Thyroid gland (tissue), 4 donors: ENCODE results near the gene SLC22A12. TPM values are rescaled to one million over a fixed set of nuclear protein-coding genes. Genes with fewer than 3 reads are reported as not detected.

Experiments used
- DNase-seq, 2 donors: peaks; one replicate each; pipeline ENCODE4 v3.0.0-alpha.2; 2019
- H3K27ac ChIP-seq, 3 donors: fragments of 200-600 bp; sonication (generic); 1 replicate in 2 of 3; 2 replicates in 1 of 3; pipeline ENCODE4 v1.5.1; 2016 to 2019; ENCODE audit warnings: mild to moderate bottlenecking in 1 of 3, moderate library complexity in 1 of 3
- H3K27me3 ChIP-seq: fragments of 200-600 bp; sonication (generic); one replicate; pipeline ENCODE4 v1.5.1; 2019
- H3K36me3 ChIP-seq, 2 donors: fragments of 200-600 bp; sonication (generic); one replicate each; pipeline ENCODE4 v1.5.1; 2016 to 2019
- H3K4me1 ChIP-seq, 2 donors: fragments of 200-600 bp; sonication (generic); one replicate each; pipeline ENCODE4 v1.5.1; 2017 to 2019
- H3K4me3 ChIP-seq, 3 donors: fragments of 200-600 bp; sonication (generic); replicated peaks in 1 of 3; 1 replicate in 2 of 3; 2 replicates in 1 of 3; pipeline ENCODE4 v1.5.1; 2016; ENCODE audit warnings: mild to moderate bottlenecking in 1 of 3
- H3K9me3 ChIP-seq: fragments of 200-600 bp; sonication (generic); one replicate; pipeline ENCODE4 v1.5.1; 2017
- CTCF ChIP-seq, 6 experiments: fragments of 200-600 bp in 3 of 6; fragments of 450-650 bp in 3 of 6; sonication (generic) in 3 of 6; IDR thresholded peaks; one replicate each; pipeline ENCODE4 v1.5.1; 2016 to 2019; ENCODE audit warnings: antibody characterized with exemption in 6 of 6, mild to moderate bottlenecking in 2 of 6, inconsistent platforms in 1 of 6, moderate library complexity in 1 of 6
- POLR2A ChIP-seq, 2 donors: fragments of 450-650 bp; IDR thresholded peaks; one replicate each; pipeline ENCODE4 v1.6.1; 2017; ENCODE audit warnings: antibody characterized with exemption in 2 of 2, mild to moderate bottlenecking in 2 of 2, moderate library complexity in 1 of 2
- WGBS, 2 donors: methylation state at CpG; one replicate each; pipeline ENCODE4 v1.1.5; 2017; 5-methylcytosine and 5-hydroxymethylcytosine counted together
- intact Hi-C: fragments of 100-400 bp; cut with DNase I; formaldehyde crosslinking; loops from one replicate; pipeline ENCODE4 v1.15.1; 2023
- total RNA-seq, 4 donors: library from RNA; depleted of rRNA; stranded (reverse); fragments of >200 nt; gene quantifications; one replicate each; pipeline ENCODE4 v1.2.3, GENCODE V29; 2016

The SLC22A12 gene
- total RNA-seq, 4 donors from 2014 or later: not detected

DNA sequence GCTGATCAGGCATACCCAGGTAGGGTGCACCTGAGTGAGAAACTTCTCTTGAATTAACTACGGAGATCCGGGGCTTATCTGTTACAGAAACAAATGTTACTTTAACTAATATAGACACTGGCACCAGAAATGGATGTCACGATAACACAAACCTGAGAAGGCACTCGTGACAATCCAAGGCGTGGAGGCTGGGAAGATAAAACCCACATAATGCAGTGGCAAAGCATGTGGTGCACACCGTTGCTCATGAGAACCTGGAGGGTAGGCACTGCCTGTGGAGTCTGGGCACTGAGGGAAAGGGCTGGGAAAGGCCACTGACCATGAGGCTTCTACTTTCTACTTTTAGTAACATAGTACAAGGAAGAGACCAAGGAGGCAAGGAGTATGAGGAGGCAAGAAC, 22.6 kb downstream of the SLC22A12 start:
- Histone ChIP-seq H3K4me1 (peaks cover 2 to 6% of the 10 kb centered on the region in 2 donors), H3K27me3 (no peaks in the 10 kb centered on the region), H3K27ac (no peak overlapping the region), H3K4me3 (no peak overlapping the region), H3K36me3 (no peaks in the 10 kb centered on the region), H3K9me3 (no peaks in the 10 kb centered on the region)
- TF ChIP-seq CTCF (IDR thresholded peaks at IDR 0.05) (no peak), POLR2A (IDR thresholded peaks at IDR 0.05) (no peak)
- 91 to 97% methylated on average over 6 of the region's 6 CpGs for WGBS, 2 donors
- DNase-seq: no peak
- intact Hi-C loops: no loop called here

DNA sequence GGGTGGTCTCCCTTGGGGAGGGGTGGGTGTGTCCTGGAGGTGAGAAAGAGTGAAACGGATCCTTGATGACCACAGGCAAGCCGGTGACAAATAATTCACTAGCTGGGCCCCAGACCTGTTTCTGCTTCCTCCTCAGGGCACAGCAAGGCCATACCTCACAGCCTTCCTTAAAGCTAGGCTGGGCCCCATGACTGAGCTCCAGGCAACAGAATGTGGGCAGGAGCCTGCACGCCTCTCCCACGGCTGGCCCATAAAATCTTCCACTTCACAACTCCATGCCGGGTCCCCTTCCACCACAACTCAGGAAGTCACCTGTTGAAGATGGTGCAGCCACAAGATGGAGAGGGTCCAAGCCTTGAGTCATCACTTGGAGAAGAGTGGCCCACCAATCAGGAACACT, 23.9 kb downstream of the SLC22A12 start:
- intact Hi-C loops: no loop called here
- Histone ChIP-seq H3K36me3 (no peaks in the 10 kb centered on the region), H3K27ac (no peak overlapping the region), H3K4me1 (peaks cover 14 to 15% of the 10 kb centered on the region in 2 donors), H3K4me3 (no peak overlapping the region), H3K27me3 (no peaks in the 10 kb centered on the region), H3K9me3 (no peaks in the 10 kb centered on the region)
- no peak for DNase-seq
- TF ChIP-seq POLR2A (IDR thresholded peaks at IDR 0.05): no peak
- TF ChIP-seq CTCF (IDR thresholded peaks at IDR 0.05): no peak
- WGBS, 2 donors: 65 to 81% methylated on average over 2 to 5 of the region's 5 CpGs

GRCh38 chr11:64616817-64617216, 25.8 kb downstream of the SLC22A12 start:
- no peaks in the 10 kb centered on the region for H3K9me3 ChIP-seq
- peaks cover 31 to 34% of the 10 kb centered on the region in 2 donors for H3K4me1 ChIP-seq
- no peaks in the 10 kb centered on the region for H3K27me3 ChIP-seq
- no peak for DNase-seq
- intact Hi-C loops: no loop called here
- no peak overlapping the region for H3K4me3 ChIP-seq
- WGBS, 2 donors: 86 to 96% methylated on average over 3 of the region's 3 CpGs
- TF ChIP-seq POLR2A (IDR thresholded peaks at IDR 0.05) (no peak), CTCF (IDR thresholded peaks at IDR 0.05) (no peak)
- H3K27ac ChIP-seq: no peak overlapping the region
- H3K36me3 ChIP-seq: no peaks in the 10 kb centered on the region

DNA sequence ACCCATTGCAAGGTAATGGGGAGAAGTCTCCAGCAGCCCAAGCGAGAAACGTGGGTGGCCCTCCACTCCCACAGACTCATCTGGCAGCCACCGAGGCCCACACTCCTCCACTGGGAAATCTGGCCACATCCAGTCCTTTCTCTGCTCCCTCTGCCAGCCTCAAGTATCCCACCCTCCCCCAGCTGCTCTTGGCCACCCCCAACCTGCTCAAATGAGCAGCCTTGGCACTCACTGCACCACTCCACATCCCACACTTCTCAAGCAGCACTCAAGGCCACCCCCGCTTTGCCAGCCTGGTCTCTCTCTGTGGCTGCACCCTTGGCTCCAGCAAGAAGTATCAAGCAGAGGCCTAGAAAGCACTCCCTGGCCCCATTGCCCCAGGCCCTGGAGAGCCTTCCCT, 28.2 kb downstream of the SLC22A12 start:
- Histone ChIP-seq H3K4me1 (peaks cover 31 to 37% of the 10 kb centered on the region in 2 donors), H3K27me3 (no peaks in the 10 kb centered on the region)
- intact Hi-C loops: no loop called here

GRCh38 chr11:64619811-64620380, 28.9 kb downstream of the SLC22A12 start:
- Histone ChIP-seq H3K27me3 (no peaks in the 10 kb centered on the region), H3K36me3 (no peaks in the 10 kb centered on the region), H3K4me3 (no peak overlapping the region), H3K4me1 (peaks cover 31 to 37% of the 10 kb centered on the region in 2 donors), H3K9me3 (no peaks in the 10 kb centered on the region), H3K27ac (peak overlapping the region; percentile 76 to 81 (median 80))
- 13 to 20% methylated on average over 5 of the region's 5 CpGs for WGBS, 2 donors
- DNase-seq: peak; percentile 85 to 87
- TF ChIP-seq CTCF (IDR thresholded peaks at IDR 0.05): no peak
- TF ChIP-seq POLR2A (IDR thresholded peaks at IDR 0.05): peak in 1 of 2 donors; percentile 19
- intact Hi-C loops: no loop called here

More for the DNA sequence above, 28.2 kb downstream of the SLC22A12 start:
- H3K36me3 ChIP-seq: no peaks in the 10 kb centered on the region
- no peak overlapping the region for H3K4me3 ChIP-seq
- H3K27ac ChIP-seq: peak overlapping the region; percentile 76 to 81 (median 80)
- 39 to 63% methylated on average over 4 of the region's 4 CpGs for WGBS, 2 donors
- peak; percentile 92 to 97 for DNase-seq
- no peaks in the 10 kb centered on the region for H3K9me3 ChIP-seq
- TF ChIP-seq POLR2A (IDR thresholded peaks at IDR 0.05): no peak
